Frontal cortex (tissue), 4 donors: Measurements from ENCODE around the gene NRP1. TPM values are rescaled to one million over a fixed set of nuclear protein-coding genes. Genes with fewer than 3 reads are reported as not detected.
"Not testable (repeated sequence)": the region's sequence is repeated elsewhere in the genome, so short reads cannot be mapped to it uniquely, and the experiment has no call there.

Experiments used
- DNase-seq, 2 donors: peaks; one replicate each; pipeline ENCODE4 v3.0.0; 2012; ENCODE audit warnings: low spot score in 2 of 2
- FAIRE-seq: peaks from 2 replicates; lab custom pipeline; 2012; peaks lifted over from hg19 to GRCh38; lab: Jason Lieb, UNC
- total RNA-seq: library from RNA; depleted of rRNA; stranded (reverse); fragments of >200 nt; gene quantifications from one replicate; pipeline ENCODE4 v1.2.3, GENCODE V29; 2014
- donor health status: control.
- donor health status: control.
- donor health status: control.

NRP1 gene
- total RNA-seq = 49.3 TPM

DNA sequence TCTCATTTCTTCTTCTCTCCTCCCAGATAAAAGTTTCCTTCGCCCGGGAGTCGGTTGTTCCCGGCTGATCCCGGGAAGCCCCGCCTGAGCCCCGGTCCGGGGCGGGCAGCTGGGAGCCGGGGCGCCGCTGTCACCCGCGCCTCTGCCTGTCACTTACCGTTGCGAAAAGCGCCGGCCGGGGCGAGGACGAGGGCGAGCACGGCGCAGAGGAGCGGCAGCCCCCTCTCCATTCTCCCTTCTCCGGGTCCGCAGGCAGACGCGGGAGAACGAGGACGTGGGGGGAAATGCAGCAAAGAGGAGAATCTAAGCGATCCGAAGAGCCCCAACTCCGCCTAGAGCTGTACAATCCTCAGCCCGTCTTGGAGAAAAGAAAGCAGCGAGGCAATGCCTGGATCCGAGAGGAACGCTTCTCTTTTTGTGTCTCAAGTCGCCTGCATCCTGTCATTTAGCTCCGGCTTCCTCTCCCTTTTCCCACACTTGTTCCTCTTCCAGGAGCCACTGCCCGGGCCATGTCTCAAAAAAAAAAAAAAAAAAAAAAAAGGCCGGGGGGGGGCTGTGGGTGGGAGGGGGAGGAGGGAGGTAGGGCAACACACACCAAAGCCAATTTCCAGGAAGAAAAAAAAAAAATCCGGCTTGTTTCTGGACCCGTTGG lies at the start of gene NRP1:
Gene NRP1, minus strand, starts transcription at position 515 of the 652 bp plus-strand sequence. Its CDS starts 285 bp downstream, at position 230.
- DNase-seq (peak; percentile 27 to 51), FAIRE-seq (no peak)

- FAIRE-seq, DNase-seq: not testable (repeated sequence)
Measured at GRCh38 chr10:33384201-33384600, 49.7 kb upstream of the NRP1 start.

- FAIRE-seq = no peak
Measured at GRCh38 chr10:33382921-33383713, 48.6 kb upstream of the NRP1 start.

GRCh38 chr10:33382216-33382600 lies 47.7 kb upstream of the NRP1 start:
- DNase-seq (no peak), FAIRE-seq (no peak)

More at GRCh38 chr10:33382921-33383713, 48.6 kb upstream of the NRP1 start:
- no peak for DNase-seq

DNA sequence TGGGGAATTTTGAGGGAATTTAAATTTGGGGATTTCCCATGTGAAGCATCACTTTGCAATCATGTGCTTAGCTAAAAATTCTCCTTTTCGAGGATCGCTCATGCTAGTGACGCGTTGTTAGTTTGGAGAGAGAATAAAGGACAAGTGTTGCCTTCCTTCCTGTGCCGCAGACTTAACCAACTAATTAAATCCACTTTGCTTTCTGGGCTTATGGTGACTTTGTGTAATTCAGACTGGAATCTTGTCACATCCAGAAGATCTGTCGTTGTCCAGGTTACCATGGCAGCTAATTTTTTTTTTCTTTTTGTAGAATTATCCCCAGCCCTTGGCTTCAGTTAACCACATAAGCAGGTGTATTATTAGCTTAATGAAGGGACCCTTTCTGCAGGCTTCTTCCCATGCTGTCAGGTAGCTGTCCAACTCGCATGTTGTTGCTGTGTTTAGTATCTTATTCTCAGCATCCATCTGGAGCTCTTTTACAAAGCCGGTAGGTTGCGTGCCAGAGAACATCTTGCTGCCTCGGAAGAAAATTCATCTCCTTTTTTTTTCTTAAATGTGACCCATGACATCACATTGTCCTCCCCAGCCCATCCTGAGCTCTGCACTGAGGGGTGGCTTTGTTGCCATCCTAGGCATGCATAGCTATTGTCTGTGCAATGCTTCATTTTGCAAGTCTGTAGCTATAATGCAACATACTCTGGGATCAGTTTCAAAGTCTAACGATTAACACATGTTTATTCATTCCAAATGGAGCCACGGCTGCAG lies 47.2 kb upstream of the NRP1 start:
- DNase-seq (no peak), FAIRE-seq (no peak)

DNA sequence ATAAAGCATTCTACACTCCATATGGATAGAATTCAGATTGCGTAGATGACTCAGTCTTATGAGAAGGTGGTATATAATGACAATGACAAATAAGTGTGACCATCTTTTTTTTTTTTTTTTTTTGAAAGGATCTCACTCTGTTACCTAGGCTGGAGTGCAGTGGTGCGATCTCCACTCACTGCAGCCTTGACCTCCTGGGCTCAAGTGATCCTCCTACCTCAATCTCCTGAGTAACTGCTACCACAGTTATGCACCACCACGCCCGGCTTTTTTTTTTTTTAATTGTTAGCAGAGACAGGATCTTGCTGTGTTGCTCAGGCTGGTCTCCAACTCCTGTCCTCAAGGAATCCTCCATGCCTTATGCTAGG lies 43.2 kb upstream of the NRP1 start:
- DNase-seq = no peak

DNA sequence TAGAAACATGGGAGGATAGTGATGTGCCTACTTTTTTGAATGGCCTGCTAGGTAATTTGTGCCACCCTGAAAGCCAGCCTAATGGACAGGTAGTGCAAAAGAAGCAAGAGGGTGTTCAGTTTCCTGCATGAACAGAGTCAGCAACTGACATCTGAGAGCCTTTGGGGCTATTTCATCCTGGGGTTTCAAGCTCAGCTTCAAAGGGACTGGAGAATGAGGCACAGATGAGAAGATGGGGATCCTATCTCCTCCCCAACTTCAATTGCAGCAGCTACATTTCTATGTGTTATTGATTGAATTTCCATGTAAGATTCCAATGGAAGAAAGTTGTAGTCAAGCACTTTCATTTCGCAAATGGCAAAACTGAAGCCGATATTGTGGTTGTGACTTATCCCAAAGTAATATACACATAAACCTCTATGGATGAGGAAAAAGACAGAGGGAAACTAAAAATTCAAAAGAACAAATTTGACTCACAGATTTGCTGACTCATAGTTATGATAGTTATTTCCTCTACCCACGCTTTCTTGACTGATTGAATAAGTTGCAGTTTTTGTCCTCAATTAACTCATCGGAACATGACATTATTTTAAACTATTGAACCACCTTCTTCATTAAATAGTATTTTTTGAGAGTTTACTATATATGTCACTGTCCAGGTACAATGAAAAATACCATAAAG lies 42.6 kb upstream of the NRP1 start:
- FAIRE-seq (no peak), DNase-seq (no peak)

More for the DNA sequence above, 43.2 kb upstream of the NRP1 start:
- no peak for FAIRE-seq

GRCh38 chr10:33376476-33376875 lies 42.0 kb upstream of the NRP1 start:
- no peak for FAIRE-seq
- no peak for DNase-seq

GRCh38 chr10:33373263-33373662 lies 38.8 kb upstream of the NRP1 start:
- no peak for FAIRE-seq
- no peak for DNase-seq

DNA sequence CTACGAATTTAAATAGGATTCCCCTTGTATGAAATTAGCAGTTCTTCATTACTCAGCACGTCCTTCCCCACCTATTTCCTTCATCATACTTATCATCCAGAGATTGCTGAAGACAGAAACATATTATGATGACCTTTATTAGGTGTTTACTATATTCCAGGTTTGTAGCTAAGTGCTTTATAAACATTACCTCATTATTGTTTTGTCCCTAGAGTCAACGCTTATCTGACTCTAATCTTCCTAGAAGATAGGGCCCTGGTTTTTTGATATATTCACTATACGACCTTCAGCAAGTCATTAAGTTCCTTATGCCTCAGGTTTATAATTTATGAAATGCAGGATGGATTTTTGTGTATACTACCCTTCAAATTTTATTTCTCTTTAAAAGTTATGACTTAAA lies 36.8 kb upstream of the NRP1 start:
- DNase-seq (no peak), FAIRE-seq (no peak)

DNA sequence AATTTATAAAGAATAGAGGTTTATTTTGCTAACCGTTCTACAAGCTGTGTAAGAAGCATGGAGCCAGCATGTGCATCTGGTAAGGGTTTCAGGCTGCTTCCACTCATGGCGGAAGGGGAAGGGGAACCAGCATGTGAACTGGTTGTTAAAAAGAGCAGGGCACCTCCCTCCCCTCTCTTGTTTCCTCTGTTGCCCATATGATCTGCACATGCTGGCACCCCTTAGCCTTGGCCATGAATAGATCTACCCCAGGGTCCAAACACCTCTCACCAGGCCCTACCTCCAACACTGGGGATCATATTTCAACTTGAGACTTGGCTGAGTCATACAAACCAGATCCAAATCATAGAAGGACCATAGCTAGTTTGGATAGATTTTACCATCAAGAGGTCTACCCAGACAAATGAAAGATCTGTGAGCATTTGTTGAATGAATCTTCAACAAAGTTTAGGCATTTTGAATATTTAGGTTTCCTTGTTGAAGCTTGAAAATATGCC lies 36.0 kb upstream of the NRP1 start:
- FAIRE-seq (no peak), DNase-seq (no peak)

DNA sequence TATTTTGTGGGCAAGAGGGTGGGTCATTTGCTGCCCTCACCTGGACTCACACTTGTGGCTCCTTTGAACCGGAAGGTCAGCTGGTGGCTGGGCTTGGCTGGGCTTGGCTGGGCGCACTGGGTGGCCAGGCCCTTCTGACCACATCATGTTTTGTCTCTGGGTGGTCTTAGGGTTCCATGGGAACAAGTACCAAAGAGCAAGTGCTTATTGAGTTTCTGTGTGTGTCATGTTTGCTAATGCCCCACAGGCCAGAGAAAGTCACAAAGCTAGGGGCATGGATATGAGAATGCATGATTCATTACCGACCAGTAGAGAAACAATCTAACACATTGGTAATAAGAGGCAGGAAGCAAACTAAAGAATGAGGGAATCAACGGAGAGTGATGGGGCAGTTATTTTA lies 33.6 kb upstream of the NRP1 start:
- DNase-seq (no peak), FAIRE-seq (no peak)

GRCh38 chr10:33365871-33366411 lies 31.5 kb upstream of the NRP1 start:
- FAIRE-seq (no peak), DNase-seq (no peak)

GRCh38 chr10:33365301-33365700 lies 30.8 kb upstream of the NRP1 start:
- DNase-seq (no peak), FAIRE-seq (no peak)

DNA sequence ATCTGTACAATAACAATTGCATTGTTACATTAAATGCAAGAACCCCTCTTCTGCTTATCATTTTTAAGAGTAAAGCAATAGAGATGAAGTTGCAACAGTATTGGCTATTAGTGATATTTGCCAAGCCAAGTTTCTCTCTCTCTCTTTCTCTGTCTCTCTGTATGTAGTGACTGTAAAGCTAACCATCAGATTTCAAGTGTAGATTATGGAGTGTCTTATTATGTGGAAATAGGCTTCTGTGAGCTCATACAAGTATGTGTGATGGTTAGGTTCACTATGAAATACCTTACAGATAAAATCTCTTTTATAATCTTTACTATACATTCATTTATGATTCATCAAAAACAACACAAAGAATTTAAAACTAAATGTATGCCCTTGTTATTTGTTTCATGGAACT lies 28.6 kb upstream of the NRP1 start:
- FAIRE-seq (no peak), DNase-seq (no peak)

- no peak for FAIRE-seq
- DNase-seq = no peak
Measured at GRCh38 chr10:33358016-33358415, 23.5 kb upstream of the NRP1 start.

- FAIRE-seq = no peak
- no peak for DNase-seq
Measured at GRCh38 chr10:33355274-33355673, 20.8 kb upstream of the NRP1 start.

GRCh38 chr10:33353853-33354252 lies 19.4 kb upstream of the NRP1 start:
- no peak for DNase-seq
- FAIRE-seq = no peak

DNA sequence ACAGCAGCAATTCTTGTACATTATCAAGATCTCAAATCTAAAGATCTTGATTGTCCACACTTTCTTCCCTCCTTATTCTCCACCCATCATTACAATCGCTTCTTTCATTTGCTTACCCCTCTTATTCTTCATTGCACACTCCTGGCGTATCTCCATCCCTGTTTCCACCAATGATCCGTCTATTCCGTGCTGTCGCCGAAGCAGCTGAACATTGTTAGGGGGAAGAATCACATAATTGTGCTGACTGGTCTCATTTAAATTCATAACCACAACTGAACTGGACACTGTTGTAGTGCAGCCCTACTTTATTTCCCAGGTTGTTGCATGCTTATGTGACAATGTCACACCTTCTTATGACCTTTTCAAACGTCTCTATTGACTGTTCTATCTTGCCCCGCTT lies 18.9 kb upstream of the NRP1 start:
- DNase-seq (no peak), FAIRE-seq (peak; percentile 44)

DNA sequence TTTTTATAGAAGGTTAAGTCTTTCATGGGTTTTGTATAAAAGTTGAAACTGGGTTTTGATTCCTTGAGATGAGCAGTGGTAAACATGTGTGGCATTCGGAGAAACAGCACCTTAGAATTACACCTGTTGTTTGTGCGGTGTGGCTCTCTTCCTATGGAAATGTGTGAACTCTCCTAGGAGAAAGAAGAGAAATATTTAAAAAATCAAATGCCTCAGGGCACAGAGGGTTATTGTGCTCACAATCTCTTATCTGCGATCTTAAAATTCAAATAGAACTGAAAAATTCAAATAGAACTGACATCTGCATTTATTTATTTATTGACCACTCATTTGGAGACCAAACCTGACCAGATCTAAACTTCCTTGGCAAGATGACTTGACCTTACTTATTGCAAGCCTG lies 18.1 kb upstream of the NRP1 start:
- FAIRE-seq = no peak
- no peak for DNase-seq
